Anterior cingulate cortex (tissue), 58 donors: ENCODE results near the gene HEATR3.

ENCODE experiments used
- DNase-seq, 58 donors: peaks; one replicate each; lab custom pipeline; 2025; lab: John Stamatoyannopoulos, UW

Gene HEATR3

DNA sequence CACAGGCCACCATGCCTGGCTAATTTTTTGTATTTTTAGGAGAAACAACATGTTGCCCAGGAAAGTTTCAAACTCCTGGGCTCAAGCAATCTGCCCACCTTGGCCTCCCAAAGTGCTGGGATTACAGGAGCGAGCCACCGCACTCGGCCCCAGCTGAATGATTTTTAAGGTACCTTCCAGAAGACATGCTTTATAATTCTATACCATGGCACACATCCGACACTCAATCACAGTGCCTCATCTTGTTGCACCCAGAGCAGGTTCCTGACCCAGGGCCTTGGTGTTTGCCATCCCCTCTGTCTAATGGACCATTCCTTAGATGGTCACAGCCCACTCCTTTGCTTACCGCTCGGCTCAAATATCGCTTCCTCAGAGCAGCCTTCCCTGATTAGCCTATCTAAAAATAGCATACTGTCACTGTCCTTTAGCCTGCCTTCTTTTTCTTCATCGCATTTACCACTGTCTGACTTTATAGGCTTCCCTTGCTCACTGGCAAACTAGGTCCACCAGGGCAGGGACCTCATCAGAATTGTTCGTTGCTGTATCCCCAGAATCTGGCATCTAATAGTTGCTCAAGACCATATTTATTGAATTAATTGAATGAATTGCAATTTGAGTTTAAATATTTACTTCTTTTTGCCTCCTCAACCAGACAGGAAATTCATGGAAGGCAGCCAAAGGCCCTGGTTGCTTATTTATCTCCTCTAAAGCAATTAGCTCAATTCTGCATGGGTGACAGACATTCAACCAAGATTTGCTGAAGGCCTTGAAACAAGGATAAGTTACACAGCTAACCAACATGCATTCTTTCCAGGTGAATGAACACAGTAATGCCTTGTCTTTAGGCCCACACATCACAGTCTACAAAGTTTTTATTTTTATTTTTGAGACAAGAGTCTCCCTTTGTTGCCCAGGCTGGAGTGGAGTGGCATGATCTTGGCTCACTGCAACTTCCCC is 81.0 kb downstream of the HEATR3 start:
- no peak for DNase-seq

DNA sequence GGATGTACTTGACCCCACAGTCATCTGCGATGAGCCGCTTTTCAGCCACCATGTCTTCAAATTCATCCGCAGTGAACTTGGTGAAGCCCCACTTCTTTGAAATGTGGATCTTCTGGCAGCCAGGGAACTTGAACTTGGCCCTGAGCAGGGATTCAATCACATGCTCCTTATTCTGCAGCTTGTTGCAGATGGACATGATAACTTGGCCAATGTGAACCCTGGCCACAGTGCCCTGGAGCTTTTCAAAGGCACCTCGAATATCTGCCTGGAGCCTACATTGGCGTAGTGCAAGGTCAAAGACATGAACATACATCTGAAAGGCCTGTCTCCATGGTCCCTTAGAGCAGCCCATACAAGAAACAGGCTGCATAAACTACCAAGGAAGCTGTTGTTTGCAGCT is 85.6 kb downstream of the HEATR3 start:
- DNase-seq, result no peak

- DNase-seq, result no peak
These were observed 86.0 kb downstream of the HEATR3 start for GRCh38 chr16:50151756-50152155.

DNA sequence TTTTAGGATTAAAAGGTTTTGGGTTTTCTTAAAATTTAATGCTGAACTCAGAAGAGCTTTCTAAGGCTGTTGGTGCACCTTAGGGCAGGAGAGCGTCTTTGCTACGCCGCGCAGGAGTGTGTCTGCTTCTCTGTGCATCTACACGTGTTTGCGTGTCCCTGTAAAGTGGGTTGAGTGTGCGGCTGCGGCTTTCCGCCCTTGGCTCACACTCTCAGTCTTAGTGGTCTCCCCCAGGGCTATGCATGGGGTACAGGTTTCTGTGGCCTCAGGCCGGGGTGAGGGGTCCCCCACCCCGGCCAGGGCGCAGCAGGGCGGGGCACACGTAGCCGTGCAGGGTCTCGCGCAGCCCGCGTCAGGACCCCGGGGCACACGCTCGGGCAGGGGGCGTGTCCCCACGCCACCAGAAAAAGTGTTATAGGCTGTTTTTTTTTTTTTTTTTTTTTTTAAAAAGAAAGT is 86.6 kb downstream of the HEATR3 start:
- DNase-seq, result peak in 30 of 58 donors; percentile 14 to 62 (median 40)

DNA sequence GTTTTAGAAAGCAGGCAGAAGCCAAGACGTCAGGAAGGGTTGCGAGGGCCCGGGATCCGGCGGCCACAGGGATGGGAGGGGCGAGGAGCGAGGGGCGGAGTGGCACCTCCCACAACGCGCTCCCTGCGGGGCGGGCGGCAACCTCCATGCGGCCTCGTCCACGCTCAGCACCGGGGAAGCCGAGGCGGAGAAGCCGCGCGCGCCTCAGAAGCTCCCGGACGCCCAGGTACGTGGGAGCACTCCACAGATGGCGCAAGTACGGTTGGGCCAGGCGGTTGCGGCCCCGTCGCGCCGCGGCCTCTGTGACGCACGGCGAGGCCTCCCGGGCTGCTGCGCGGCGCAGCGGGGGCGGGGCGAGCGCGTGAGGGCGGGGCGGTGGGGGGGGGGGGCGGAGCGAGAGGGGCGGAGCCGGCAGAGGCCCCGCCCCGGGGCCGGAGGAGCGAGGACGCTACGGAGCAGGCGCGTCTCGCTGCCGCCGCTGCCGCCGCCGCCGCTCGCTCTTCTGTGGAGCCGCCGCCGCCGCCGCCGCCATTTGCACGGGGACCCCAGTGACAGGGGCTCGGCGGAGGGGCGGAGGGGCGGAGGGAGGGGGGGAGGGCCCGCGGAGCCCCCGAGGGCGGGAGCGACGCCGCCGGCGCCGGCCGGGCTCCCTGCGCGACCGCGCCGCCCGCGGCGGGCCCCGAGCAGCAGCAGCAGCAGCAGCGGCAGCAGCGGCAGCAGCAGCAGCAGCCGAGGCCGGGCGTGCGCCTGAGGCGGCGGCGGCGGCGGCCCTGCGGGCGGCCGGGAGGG is 87.2 kb downstream of the HEATR3 start, which contains the start of gene TENT4B:
TENT4B (plus strand) TSS at position 500 of the 789 bp plus-strand sequence. CDS start 316 bp downstream, outside the sequence.
- DNase-seq, result peak; percentile 45 to 94 (median 84)

DNA sequence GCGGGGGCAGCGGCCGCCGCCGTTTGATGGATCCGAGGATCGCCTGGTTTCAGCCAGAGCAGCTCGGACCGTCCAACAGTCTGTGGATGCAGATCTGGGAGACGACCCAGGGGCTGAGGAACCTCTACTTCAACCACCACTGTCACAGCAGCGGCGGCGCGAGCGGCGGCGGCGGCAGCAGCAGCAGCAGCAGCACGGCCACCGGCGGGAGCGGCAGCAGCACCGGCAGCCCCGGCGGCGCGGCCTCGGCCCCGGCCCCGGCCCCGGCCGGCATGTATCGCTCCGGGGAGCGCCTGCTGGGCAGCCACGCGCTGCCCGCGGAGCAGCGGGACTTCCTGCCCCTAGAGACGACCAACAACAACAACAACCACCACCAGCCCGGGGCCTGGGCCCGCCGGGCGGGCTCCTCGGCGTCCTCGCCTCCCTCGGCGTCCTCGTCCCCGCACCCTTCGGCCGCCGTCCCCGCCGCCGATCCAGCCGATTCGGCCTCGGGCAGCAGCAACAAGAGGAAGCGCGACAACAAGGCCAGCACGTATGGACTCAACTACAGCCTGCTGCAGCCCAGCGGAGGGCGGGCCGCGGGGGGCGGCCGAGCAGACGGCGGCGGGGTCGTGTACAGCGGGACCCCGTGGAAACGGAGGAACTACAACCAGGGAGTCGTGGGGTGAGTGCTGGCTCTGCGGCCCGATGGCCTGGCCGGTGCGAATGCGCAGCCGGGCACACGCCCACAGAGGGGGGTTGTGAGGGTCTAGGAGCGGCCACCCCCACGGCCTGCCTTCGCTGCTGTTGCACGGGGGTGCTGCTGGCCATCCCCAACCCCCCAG is 88.0 kb downstream of the HEATR3 start:
- DNase-seq, result peak in 29 of 58 donors; percentile 24 to 68 (median 53)

- peak in 13 of 58 donors; percentile 4 to 46 (median 14) for DNase-seq
These were observed 88.7 kb downstream of the HEATR3 start for GRCh38 chr16:50154420-50154950.

- DNase-seq, result no peak
These were observed 90.2 kb downstream of the HEATR3 start for GRCh38 chr16:50155925-50156324.
